GM10847 (cell line): ENCODE data around the gene PTPRU.

Experiments
- POLR2A ChIP-seq: IDR thresholded peaks from 2 replicates; pipeline ENCODE4 v1.6.1; 2011; ENCODE audit not compliant: insufficient read length; ENCODE audit errors: extremely low read depth

The PTPRU gene

GRCh38 chr1:29361686-29362085 lies 125.4 kb downstream of the PTPRU start:
- no peak for TF ChIP-seq POLR2A

GRCh38 chr1:29362116-29362515 lies 125.8 kb downstream of the PTPRU start:
- TF ChIP-seq POLR2A, result no peak

GRCh38 chr1:29362764-29363163 lies 126.4 kb downstream of the PTPRU start:
- no peak for TF ChIP-seq POLR2A

DNA sequence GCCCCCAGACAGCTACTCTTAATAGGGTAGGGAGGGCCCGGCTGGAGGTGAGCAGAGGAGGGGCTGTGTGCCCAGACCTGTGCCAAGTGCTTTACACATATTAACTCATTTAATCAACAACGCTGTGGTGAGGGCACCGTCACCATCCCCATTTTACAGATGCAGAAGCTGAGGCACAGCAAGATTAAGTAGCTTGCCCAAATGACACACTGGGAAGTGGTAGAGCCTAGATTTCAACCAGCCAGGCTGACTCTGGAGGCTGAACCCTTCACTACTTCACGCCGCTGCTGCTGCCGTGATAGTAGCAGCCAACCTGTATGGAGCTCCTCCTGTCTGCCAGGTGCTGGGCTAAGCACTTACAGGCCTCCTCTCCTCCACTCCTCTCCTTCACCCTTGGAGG lies 127.2 kb downstream of the PTPRU start:
- no peak for TF ChIP-seq POLR2A

DNA sequence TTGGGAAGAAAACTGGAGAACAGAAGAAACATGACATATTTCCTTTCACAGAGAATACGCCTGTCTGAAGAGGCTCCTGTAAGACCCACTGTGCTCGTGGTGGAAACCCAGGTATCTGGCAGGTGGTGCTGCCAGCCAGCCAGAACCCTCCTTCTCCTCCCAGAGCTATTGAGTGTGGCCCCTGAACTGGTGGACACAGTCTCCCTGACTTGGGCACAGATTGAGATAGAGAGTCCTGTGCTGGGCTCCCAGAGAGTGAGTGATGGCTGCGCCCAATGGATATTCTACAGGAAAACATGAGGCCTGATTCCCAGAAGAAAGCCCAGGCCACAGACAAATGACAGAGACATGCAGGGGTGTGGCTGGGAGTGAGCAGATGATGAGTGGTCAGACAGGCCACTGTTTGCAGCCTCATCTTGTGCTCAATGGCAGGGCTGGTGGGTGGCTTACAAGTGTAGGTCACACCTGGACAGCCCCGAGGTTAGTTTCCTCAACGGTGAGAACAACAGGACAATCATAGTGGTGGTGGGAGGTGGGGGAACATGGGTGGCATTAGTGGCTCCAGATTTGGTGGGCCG lies 127.9 kb downstream of the PTPRU start:
- no peak for TF ChIP-seq POLR2A

DNA sequence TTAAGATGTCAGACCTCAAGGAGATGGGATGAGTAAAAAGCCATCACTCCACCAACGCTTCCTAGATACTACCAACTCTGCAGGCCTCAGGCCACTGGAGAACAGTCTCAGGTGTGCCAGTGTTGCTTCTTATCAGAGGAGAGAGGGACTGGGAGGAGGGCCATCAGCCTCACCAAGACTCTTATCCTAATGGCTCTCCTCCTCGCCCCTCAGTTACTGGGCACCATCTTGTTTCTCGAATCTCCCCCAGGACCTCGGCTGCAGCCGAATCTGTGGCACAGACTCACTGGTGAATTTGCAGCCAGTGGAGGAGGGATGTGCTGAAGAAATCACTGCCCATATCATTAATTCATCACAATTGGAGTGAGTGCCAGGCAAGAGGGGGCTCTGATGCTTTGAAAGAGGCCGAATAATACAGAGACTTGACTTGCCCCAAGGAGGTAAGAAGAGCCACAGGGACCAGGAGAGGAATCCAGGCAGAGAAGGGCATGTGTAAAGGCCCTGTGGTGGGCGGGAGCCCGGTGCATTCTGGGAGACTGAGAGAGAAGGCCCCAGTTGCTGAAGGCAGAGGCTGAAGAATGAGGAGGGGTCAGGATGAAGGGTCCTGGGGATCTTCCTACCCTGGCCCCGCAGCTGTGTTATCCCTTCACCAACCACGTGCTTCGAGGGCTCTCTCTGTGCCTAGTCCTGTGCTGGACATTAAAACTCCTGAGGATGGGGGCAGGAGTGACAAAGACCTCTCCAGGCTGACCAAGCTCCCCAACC lies 129.8 kb downstream of the PTPRU start:
- no peak for TF ChIP-seq POLR2A

DNA sequence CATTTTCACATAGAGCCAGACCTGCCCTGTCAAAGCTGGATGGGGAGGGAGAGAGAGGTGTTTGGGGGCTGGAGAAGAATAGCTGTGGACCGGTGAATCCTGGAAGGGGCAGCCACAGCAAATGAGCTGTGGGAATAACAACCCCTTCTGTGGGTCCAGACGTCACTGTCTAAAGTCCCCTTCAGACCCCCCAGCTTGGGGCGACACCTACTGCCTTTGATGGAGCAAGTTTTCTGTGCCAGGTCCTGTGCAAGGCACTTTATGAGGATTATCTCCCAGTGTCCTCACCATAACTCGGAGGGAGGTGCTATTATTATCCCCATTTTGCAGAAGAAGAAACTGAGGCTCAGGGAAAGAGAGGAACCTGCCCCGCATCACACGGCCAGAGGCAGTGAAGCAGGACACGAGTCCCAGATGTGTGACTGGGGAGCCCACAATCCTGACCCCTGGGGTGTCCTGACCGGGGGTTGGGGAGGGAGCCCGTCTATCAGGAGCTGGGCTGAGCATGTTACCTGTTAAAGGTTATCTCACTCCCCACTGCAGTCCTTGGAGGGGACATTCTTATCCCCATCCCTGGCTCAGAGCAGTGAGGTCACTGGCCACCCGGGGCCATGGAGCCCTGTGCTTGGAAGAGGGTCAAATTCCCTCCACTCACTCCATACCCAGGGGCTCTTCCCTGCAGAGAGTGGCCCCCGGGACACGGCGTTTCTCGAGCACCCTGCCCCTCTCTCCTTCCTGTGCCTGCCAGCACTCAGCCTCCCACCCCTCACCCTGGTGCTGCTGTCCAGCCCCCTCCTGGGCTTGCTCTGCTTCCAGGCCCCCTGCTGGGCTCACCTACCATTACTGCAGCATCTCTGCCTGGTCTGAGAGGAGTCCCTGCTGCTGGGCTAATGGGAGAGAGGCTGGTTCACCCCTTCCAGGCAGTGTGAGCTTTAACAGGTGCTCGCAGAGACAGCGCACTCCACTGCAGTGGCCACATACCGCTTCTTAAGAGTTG lies 132.9 kb downstream of the PTPRU start:
- no peak for TF ChIP-seq POLR2A

DNA sequence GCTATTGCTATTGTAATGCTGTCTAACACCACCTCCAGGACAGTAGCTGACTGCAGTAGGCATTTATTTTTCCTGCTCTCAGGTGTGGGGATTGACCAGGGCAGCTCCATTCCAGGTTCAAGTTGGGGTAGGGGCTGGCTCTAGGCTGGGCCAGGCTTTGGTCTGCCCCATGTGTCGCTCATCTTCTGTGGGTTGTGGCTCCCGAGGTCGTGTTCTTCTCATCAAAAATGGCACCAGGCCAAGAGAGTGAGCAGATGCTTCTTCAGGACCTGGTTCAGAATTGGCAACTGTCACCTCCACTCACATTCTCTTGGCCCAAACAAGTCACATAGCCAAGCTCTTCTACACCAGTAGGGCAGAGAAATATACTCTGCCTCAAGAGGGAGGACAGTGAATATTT lies 133.7 kb downstream of the PTPRU start:
- TF ChIP-seq POLR2A, result no peak

DNA sequence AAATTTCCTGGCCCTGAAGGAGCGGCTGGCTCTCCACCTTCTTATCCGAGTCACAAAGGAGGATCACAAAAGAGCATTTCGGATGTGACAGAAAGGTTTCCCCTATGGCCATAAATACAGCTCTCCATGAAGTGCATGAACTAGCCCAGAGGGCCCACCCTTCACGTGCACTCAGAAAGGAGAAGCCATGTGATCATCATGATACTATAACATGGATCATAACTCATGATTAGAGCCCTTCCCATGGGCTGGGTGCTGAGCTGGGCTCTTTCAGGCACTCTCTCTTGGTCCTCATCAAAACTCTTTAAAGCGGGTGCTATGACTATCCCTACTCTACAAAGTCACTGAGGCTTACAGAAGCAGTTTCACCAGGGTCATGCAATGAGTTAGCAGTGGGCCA lies 135.0 kb downstream of the PTPRU start:
- TF ChIP-seq POLR2A, result no peak

DNA sequence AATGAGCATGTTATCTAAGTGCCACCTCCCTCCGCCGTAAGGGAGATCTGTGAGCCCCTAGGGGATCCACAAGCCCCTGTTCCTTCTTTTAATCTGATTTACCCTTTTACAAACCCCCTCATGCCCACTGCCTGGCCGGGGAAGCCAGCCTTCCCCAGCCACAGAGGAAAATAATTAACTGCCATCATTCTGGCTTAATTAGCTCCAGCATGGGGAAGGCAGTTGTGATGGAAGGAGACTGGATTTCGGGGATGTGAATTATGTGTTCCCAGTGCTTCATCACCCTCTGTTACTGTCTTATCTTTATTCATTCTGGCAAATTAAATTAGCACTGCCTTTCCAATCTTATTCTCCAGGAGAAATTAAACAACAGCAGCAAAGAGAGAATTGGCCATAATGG lies 135.8 kb downstream of the PTPRU start:
- TF ChIP-seq POLR2A, result no peak
